Osteocyte (in vitro differentiated cells): ENCODE results near the gene TEDC1. TPM values are rescaled to one million over a fixed set of nuclear protein-coding genes. Genes with fewer than 3 reads are reported as not detected.
A peak's percentile ranks its signal among the peaks of the same experiment; 100 is the strongest.

Experiments used
- DNase-seq: peaks from one replicate; pipeline ENCODE4 v3.0.0; 2021; ENCODE audit warnings: mixed read lengths; ENCODE audit not compliant: unreplicated experiment; ENCODE audit errors: extremely low spot score
- H3K27ac Mint-ChIP-seq: one replicate; pipeline ENCODE4 v1.8.0; 2021; ENCODE audit warnings: mild to moderate bottlenecking, mixed read lengths; ENCODE audit not compliant: unreplicated experiment
- H3K27me3 Mint-ChIP-seq: one replicate; pipeline ENCODE4 v1.8.0; 2021; ENCODE audit warnings: mixed read lengths; ENCODE audit not compliant: unreplicated experiment
- H3K36me3 Mint-ChIP-seq: one replicate; pipeline ENCODE4 v1.8.0; 2021; ENCODE audit warnings: mixed read lengths; ENCODE audit not compliant: unreplicated experiment
- H3K4me1 Mint-ChIP-seq: one replicate; pipeline ENCODE4 v1.8.0; 2021; ENCODE audit warnings: mixed read lengths; ENCODE audit not compliant: unreplicated experiment
- H3K4me3 Mint-ChIP-seq: one replicate; pipeline ENCODE4 v1.8.0; 2021; ENCODE audit warnings: mild to moderate bottlenecking, moderate library complexity, mixed read lengths; ENCODE audit not compliant: unreplicated experiment
- H3K9me3 Mint-ChIP-seq: one replicate; pipeline ENCODE4 v1.8.0; 2021; ENCODE audit warnings: mixed read lengths; ENCODE audit not compliant: unreplicated experiment
- total RNA-seq: library from RNA; stranded (reverse); gene quantifications from 2 replicates; pipeline ENCODE4 v1.2.1, GENCODE V29; 2021
- TF ChIP-seq, protein P1 (sequence below): fragments of 200-600 bp; sonication (generic); IDR thresholded peaks from 2 replicates; pipeline ENCODE4 v1.5.0; 2021; ENCODE audit warnings: antibody characterized with exemption, mild to moderate bottlenecking, moderate library complexity

Gene TEDC1
- total RNA-seq, 1 donor from 2014 or later, result 11.0 TPM

DNA sequence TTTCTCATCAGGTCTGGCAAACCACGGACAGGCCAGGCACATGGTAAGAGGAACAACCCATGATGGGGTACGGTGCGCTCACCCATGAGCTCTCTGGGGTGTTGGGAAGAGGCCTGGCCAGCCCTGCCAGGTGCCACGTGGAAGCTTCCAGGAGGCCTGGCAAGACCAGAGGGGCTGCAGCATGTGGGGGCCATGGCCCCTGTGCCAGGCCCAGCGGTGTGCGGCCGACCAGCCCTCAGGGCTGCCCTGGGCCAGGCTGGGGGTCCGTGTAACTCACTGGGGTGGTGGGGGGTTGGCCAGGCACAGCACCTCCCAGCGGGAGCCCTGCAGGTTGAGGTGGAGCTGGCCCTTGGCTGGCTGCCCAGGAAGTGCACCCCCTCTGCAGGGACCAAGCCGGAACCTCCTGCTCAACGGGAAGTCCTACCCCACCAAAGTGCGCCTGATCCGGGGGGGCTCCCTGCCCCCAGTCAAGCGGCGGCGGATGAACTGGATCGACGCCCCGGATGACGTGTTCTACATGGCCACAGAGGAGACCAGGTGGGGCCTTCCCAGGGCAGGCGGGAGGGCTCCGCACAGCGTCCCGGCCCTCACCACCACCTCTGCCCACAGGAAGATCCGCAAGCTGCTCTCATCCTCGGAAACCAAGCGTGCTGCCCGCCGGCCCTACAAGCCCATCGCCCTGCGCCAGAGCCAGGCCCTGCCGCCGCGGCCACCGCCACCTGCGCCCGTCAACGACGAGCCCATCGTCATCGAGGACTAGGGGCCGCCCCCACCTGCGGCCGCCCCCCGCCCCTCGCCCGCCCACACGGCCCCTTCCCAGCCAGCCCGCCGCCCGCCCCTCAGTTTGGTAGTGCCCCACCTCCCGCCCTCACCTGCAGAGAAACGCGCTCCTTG is 21.3 kb upstream of the TEDC1 start:
- TF ChIP-seq, protein P1, sequence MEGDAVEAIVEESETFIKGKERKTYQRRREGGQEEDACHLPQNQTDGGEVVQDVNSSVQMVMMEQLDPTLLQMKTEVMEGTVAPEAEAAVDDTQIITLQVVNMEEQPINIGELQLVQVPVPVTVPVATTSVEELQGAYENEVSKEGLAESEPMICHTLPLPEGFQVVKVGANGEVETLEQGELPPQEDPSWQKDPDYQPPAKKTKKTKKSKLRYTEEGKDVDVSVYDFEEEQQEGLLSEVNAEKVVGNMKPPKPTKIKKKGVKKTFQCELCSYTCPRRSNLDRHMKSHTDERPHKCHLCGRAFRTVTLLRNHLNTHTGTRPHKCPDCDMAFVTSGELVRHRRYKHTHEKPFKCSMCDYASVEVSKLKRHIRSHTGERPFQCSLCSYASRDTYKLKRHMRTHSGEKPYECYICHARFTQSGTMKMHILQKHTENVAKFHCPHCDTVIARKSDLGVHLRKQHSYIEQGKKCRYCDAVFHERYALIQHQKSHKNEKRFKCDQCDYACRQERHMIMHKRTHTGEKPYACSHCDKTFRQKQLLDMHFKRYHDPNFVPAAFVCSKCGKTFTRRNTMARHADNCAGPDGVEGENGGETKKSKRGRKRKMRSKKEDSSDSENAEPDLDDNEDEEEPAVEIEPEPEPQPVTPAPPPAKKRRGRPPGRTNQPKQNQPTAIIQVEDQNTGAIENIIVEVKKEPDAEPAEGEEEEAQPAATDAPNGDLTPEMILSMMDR, result no peak
- Mint-ChIP-seq H3K9me3 (no peaks in the 10 kb centered on the region), H3K36me3 (no peaks in the 10 kb centered on the region), H3K4me3 (no peak overlapping the region), H3K27ac (no peak overlapping the region), H3K4me1 (peaks cover 36% of the 10 kb centered on the region), H3K27me3 (no peaks in the 10 kb centered on the region)
- DNase-seq, result no peak

DNA sequence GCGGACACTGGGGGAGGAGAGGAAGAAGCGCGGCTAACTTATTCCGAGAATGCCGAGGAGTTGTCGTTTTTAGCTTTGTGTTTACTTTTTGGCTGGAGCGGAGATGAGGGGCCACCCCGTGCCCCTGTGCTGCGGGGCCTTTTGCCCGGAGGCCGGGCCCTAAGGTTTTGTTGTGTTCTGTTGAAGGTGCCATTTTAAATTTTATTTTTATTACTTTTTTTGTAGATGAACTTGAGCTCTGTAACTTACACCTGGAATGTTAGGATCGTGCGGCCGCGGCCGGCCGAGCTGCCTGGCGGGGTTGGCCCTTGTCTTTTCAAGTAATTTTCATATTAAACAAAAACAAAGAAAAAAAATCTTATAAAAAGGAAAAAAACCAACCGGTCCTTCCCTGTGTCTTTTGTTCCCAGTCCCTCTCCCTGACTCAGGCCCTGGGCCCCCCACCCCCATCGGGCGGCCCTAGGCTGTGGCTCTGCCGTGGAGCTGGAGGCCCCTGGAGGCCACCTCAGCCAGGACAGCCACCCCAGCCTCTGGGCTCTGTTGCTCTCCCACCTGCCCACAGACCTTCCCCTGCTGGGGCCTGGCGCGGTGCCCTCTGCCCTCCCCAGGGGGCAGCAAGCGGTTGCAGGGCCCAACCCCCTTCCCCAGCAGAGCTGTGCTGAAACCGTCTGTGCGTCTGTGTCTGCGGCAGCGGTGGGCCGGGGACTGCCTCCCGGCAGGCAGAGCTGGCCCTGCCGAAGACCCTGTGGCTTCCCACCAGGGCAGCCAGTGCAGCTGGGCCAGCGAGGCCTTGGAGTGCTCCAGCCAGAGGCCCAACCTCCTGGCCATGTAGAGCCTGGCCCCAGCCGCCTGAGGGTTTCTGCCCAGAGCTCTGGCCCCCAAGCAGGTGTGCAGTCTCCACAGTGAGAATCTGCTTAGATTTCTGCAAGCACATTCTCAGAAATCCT is 20.4 kb upstream of the TEDC1 start:
- Mint-ChIP-seq H3K27ac (peak overlapping the region; percentile 41), H3K4me3 (no peak overlapping the region), H3K9me3 (no peaks in the 10 kb centered on the region), H3K36me3 (no peaks in the 10 kb centered on the region), H3K4me1 (peaks cover 31% of the 10 kb centered on the region), H3K27me3 (no peaks in the 10 kb centered on the region)
- DNase-seq, result no peak
- TF ChIP-seq, protein P1, result no peak

DNA sequence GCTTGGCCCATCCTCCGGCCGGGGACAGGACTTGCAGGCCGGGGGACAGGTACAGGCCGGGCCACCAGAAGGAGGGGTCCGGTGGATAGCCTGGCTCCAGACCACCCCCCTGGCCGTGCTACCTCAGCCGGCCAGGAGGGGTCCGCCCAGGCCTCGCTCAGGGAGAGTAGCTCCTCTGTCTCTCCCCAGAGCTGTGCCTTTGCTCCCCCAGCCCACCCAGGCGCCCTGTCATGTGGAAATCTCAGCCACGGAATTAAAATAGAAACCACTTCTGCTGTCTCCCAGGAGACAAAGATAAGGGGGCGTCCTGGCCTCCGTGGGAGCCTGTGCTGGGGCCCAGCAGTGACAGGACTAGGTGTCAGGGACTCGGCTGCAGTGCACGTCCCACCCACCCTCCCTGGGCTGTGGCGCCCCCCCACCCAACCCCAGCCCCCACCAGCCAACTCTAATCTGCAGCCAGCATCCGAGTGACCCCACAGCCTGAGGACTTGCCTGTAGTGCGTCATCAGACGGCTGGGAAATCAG is 19.7 kb upstream of the TEDC1 start:
- Mint-ChIP-seq H3K27me3 (no peaks in the 10 kb centered on the region), H3K36me3 (no peaks in the 10 kb centered on the region)
- DNase-seq, result no peak

DNA sequence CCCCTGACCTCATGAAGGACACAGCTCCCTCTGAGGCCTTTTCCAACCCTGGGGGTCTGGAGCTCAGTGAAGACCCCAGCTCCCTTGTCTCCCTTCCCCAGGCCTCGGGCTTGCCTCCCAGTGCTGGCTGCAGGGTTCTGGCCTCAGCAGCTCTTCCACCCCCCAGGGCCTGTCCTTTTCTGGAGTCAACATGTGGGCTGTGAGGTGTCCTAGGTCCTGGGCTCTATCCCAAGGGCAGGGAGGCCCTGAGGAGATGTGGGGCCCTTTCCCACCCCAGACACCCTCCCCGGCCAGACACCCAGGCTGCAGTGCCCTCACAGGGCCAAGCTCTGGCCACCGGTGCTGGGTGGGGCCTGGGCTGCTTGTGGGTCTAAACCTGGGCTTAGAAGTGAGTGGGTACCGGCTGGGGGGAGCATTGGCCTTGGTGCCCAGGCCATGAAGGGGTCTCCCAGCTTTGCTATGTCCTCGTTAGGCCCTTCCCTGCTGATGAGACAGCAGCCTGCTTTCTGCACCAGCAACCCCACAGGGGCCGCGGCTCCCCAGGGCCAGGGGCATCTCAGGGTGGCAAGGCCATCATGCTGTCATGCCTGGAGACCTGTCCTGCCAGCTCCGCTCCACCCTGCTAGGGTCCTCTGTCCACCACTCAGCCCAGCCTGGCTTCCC is 19.1 kb upstream of the TEDC1 start:
- Mint-ChIP-seq H3K36me3 (no peaks in the 10 kb centered on the region), H3K9me3 (no peaks in the 10 kb centered on the region), H3K4me3 (no peak overlapping the region), H3K27me3 (no peaks in the 10 kb centered on the region), H3K27ac (peak overlapping the region; percentile 68), H3K4me1 (peaks cover 39% of the 10 kb centered on the region)
- DNase-seq, result no peak
- TF ChIP-seq, protein P1, result no peak

More for the DNA sequence above, 19.7 kb upstream of the TEDC1 start:
- no peak overlapping the region for H3K4me3 Mint-ChIP-seq
- no peaks in the 10 kb centered on the region for H3K9me3 Mint-ChIP-seq
- TF ChIP-seq, protein P1, result peak; percentile 19
- peak overlapping the region; percentile 47 for H3K27ac Mint-ChIP-seq
- H3K4me1 Mint-ChIP-seq, result peaks cover 34% of the 10 kb centered on the region
